HUDEP-2 (cell line): ENCODE results near the gene NME2.
"Not testable (repeated sequence)": the region's sequence is repeated elsewhere in the genome, so short reads cannot be mapped to it uniquely, and the experiment has no call there.

ENCODE experiments used
- DNase-seq, 76 experiments: peaks; one replicate each; lab custom pipeline; 2025; ENCODE audit not compliant: unreplicated experiment in 76 of 76; lab: John Stamatoyannopoulos, UW

NME2 gene

GRCh38 chr17:51150932-51151331 lies 15.3 kb upstream of the NME2 start:
- no peak for DNase-seq

DNA sequence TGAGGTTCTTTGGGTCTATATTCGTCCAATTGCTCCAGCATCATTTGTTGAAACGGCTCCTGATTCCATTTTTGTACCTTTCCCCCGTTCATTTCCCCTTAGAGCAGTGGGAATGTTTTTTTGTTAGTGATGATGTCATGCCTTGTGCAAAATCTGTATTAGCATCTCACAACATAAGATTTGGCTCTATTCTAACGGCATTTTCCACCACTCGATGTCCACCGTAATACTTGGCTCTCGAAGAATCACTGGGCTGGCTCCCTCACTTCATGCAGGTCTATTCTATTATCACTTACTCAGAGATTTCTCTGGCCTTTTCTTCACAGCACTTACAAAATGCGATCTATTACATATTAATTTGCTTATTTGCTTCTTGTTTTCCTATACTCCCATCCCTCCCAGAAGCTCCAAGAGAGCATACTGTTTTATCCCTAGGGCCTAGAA lies 13.4 kb upstream of the NME2 start:
- no peak for DNase-seq

GRCh38 chr17:51153210-51154072 lies 12.8 kb upstream of the NME2 start, which contains the start of gene NME1:
NME1 (plus strand) TSS chr17:51153559; CDS start chr17:51155655, 2,096 bp downstream.
- peak; percentile 27 to 99 (median 96) for DNase-seq

DNA sequence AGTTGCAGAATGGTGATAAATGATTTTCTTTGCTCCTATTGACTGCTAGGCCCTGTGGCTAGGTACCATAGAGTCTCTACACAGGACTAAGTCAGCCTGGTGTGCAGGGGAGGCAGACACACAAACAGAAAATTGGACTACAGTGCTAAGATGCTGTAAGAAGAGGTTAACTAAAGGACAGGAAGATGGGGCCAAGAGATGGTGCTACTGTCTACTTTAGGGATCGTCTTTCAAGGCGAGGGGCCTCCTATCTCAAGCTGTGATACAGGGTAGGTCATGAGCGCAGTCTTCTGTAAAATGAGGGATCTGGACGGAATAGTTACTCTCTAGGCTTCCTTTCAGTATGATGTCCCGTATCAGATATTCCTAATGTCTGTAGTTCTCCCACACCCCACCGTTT lies 12.0 kb upstream of the NME2 start:
- peak in 4 of 76 experiments; percentile 18 to 49 (median 21) for DNase-seq

DNA sequence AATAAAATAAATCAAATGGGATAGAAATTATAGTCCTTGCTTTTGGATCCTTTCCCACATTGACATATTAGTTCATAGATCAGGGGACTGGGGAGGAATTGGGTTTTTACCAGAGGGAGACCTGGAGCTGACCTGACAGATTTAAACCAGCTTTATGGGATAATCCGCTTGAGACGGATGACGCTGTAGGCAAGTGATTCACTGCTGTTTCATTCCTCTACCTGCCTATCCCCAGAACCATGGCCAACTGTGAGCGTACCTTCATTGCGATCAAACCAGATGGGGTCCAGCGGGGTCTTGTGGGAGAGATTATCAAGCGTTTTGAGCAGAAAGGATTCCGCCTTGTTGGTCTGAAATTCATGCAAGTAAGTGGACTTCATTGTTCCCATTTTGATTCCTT lies 10.8 kb upstream of the NME2 start:
- DNase-seq = no peak

GRCh38 chr17:51159604-51160003 lies 6.6 kb upstream of the NME2 start:
- no peak for DNase-seq

GRCh38 chr17:51161541-51161940 lies 4.7 kb upstream of the NME2 start:
- no peak for DNase-seq

DNA sequence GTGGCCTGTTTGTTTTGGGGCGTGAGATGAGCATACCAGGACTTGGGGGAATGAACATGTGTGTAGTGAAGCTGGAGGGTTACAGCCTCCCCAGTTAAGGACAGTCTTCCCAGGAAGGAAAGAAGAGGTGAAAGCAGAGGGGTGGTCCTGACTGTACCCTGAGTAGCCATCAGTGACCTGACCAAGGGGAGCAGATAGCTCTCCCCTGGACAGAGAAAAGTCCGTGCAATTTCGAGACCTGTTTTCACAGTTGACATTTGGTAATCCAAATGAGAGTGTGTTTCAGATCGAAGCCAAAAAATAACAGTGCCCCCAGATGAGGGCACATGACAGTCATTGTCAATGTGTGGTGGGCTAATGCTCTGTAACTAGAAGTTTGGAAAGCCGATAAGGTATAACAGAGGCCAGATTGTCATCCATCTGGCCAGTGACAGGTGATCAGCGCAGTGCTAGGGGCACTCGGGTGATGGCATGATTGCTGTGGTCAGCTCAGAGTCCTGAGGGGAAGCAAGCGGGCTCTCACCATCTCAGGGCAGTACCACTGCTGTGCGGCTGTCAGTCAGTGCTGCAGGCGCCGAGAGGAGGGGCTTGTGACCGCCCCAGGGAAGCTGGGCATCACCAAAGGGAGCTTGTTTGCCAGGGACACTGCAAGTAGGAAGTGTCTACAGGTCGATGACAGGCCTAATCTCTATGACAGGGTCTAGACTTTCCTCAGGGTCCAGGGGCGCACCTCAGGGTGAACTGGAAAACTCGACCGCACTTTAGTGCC lies 1.1 kb upstream of the NME2 start:
- peak in 1 of 76 experiments; percentile 5 for DNase-seq

- peak in 9 of 76 experiments; percentile 20 to 44 (median 33) for DNase-seq
These were observed 472 bp upstream of the NME2 start for GRCh38 chr17:51165680-51166197.

DNA sequence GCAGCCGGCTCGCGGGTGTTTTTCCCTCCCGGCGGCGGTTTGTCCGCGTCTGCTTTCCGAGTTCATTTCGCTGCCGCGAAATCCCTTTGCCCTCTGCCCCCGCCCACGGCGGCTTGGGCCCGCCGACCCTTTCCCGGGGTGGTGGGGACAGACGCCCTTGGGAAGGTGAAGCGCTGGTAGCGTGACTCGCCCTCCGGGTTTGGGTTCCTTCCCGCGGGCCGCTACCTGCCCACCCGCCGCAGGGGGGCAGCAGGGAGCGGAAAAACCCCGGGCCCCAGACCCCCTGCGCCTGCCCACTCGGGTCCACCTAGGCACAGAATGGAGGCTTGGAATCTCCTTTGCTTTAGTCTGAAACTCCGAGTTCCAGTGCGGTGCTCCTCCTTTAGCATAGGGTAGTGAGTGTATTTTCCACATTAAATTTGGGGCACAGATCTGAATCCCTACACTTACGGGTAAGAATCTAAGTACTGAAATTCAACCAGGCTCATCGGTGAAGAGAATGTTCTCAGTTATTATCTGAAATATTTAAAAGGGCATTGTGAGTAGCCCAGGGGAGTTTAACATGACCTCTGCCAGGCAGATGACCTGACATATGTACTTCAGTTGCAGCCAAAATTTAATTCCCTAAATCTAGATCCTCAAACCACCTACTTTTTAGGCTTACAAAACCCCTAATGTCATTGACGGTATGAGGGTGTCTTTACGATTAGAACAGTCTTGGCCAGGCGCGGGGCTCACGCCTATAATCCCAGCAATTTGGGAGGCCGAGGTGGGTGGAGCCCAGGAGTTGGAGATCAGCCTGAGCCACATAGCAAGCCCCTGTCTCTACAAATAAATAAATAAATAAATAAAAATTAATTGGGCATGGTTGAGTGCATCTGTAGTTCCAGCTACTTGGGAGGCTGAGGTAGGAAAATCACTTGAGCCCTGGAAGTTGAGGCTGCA lies 1.0 kb downstream of the NME2 start:
- peak in 51 of 76 experiments; percentile 8 to 66 (median 37) for DNase-seq

DNA sequence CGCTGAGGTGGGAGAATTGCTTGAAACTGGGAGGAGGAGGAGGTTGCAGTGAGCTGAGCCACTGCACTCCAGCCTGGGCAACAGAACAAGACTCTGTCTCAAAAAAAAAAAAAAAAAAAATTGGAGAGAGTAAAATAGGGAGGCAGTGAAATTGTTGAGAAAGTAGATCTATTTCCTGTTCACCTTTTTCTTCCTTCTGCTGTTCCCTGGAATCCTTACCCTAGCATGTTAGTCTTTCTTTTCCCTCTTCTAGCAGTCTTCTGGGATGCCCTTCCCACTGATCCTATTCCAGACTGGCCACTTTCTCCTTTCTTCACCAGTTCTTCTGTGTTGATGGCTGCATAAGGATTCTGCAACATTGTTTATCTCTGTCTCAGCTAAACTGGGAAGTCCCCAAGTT lies 3.1 kb downstream of the NME2 start:
- DNase-seq = no peak

DNA sequence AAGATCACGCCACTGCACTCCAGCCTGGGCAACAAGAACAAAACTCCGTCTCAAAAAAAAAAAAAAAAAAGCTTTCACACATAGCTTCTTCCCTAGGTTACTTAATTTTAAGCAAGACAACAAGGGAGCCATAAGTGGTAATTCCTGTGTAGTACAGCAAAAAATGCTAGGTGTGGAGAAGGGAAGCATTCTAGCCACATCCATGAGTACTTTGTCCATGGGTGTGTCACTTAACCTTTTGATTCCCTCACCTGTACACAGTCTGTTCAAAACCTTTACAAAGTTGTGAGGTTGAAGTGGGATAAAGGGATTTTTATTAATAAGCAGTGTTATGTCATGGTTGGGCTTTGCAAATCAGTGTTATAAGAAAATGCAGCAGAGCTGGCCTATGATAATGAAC lies 4.5 kb downstream of the NME2 start:
- no peak for DNase-seq

- not testable (repeated sequence) for DNase-seq
These were observed 5.8 kb downstream of the NME2 start for GRCh38 chr17:51172030-51172429.

DNA sequence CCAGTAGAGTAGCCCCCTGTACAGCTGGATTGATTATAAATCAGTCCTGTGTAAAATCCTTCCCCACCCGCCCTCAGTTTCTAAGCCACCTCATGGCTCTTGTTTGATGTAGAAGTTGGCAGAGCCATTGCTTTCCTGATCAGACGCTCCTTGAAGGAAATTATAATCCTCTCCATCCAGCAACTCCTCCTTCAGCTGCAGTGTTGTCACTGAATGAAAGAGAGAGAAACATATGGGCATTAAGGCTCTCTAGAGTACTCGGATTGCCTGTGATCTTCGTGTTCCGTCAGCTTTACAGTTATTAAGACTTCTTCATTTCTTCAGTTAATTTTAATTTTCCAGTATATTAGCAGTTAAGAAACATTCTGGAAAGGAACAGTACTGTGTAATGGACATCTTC lies 14.3 kb downstream of the NME2 start:
- no peak for DNase-seq

- DNase-seq = no peak
These were observed 17.9 kb downstream of the NME2 start for GRCh38 chr17:51184124-51184523.

- no peak for DNase-seq
These were observed 19.6 kb downstream of the NME2 start for GRCh38 chr17:51185763-51186332.

- DNase-seq = no peak
These were observed 22.1 kb downstream of the NME2 start for GRCh38 chr17:51188271-51188833.

DNA sequence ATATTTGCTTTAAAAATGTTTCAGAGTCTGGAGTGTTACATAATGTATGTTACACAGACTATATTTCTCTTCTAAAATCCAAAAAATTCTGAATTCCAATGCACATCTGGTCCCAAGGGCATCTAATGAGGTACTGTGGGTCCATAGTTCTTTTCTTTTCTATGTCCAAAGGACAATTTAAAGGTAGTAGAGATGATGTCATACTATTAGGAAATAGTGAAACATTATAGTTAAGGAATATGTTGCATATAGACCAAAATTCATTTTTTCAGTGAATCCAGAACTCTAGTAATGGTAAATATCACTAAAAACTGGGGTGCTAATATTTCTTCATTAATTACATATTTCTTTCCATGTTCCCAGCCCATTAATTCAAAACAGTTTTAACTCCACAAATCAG lies 23.0 kb downstream of the NME2 start:
- DNase-seq = no peak

- no peak for DNase-seq
These were observed 23.4 kb downstream of the NME2 start for GRCh38 chr17:51189628-51190027.

- DNase-seq = no peak
These were observed 25.7 kb downstream of the NME2 start for GRCh38 chr17:51191895-51192294.
